Breast epithelium (tissue), 4 donors: ENCODE measurements around the gene PIGU. TPM values are rescaled to one million over a fixed set of nuclear protein-coding genes. Genes with fewer than 3 reads are reported as not detected.

ENCODE experiments used
- DNase-seq, 2 donors: peaks; one replicate each; pipeline ENCODE4 v3.0.0-alpha.2; 2019; ENCODE audit warnings: low spot score in 2 of 2
- H3K27ac ChIP-seq, 2 donors: fragments of 200-600 bp; sonication (generic) in 1 of 2; one replicate each; pipeline ENCODE4 v1.5.1; 2016 to 2019; ENCODE audit warnings: mild to moderate bottlenecking in 1 of 2
- H3K27me3 ChIP-seq, 2 donors: fragments of 200-600 bp; sonication (generic) in 1 of 2; one replicate each; pipeline versions ENCODE4 v1.5.1 to v1.6.0; 2017 to 2019; ENCODE audit warnings: control low read depth in 1 of 2, mild to moderate bottlenecking in 1 of 2
- H3K36me3 ChIP-seq: fragments of 200-600 bp; one replicate; pipeline ENCODE4 v1.5.1; 2019
- H3K4me1 ChIP-seq, 2 donors: fragments of 200-600 bp; sonication (generic); one replicate each; pipeline ENCODE4 v1.5.1; 2016 to 2019; ENCODE audit warnings: control low read depth in 1 of 2
- H3K4me3 ChIP-seq, 3 donors: fragments of 200-600 bp; sonication (generic); 1 replicate in 2 of 3; 2 replicates in 1 of 3; pipeline ENCODE4 v1.5.1; 2016 to 2019; ENCODE audit warnings: mild to moderate bottlenecking in 3 of 3, moderate library complexity in 2 of 3
- H3K9me3 ChIP-seq, 2 donors: fragments of 200-600 bp; sonication (generic) in 1 of 2; one replicate each; pipeline ENCODE4 v1.5.1; 2016 to 2019; ENCODE audit warnings: control low read depth in 1 of 2
- CTCF ChIP-seq, 3 donors: fragments of 450-650 bp; IDR thresholded peaks; one replicate each; pipeline ENCODE4 v1.5.1; 2016 to 2017; ENCODE audit warnings: antibody characterized with exemption in 3 of 3, mild to moderate bottlenecking in 3 of 3, moderate library complexity in 3 of 3
- POLR2A ChIP-seq: fragments of 450-650 bp; IDR thresholded peaks from one replicate; pipeline ENCODE4 v1.6.1; 2016; ENCODE audit warnings: antibody characterized with exemption, mild to moderate bottlenecking, moderate library complexity
- POLR2AphosphoS5 ChIP-seq, 3 donors: sonication (generic); formaldehyde crosslinking; IDR thresholded peaks; one replicate each; pipeline ENCODE4 v1.6.1; 2017; ENCODE audit warnings: antibody characterized with exemption in 3 of 3
- intact Hi-C: fragments of 100-400 bp; cut with DNase I; formaldehyde crosslinking; loops from one replicate; pipeline ENCODE4 v1.15.1; 2023; ENCODE audit warnings: low total_unique reads
- total RNA-seq, 3 donors: library from RNA; depleted of rRNA; stranded (reverse); fragments of >200 nt; gene quantifications; one replicate each; pipeline ENCODE4 v1.1.0, GENCODE V29; 2016

The PIGU gene
- total RNA-seq, 3 donors from 2014 or later: 7.4 to 16.1 (median 15.8) TPM

DNA sequence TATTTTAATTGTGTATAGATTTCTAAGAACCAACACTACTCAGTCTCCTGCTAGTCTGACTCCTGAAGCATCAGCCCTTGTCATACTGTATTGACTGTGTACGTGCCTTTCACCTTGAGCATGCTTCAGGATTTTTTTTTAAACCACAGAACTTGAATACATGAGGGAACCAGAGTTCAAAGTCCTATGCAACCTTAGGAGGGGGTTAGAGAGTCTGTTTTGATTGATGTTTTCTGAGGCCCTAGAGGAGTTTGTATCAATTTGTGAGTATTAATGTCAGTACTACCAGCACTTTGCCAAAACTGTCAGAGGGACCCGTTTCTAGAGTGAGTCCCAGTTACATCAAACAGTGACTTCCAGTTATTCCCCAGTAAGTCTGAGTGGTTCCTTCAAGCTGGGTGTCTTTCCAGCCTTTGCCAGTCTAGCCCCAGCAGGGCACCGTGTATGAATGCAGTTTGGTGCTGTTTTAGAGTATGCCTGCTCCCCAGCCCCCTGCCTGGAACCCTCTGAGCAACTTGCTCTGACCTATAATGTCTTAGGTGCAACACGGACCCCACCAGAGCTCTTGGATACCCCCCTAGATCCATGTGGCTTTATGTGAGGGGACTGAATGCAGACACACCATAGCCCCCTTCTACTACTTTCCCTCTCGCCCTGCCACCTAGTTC lies 35.8 kb upstream of the PIGU start:
- Histone ChIP-seq H3K36me3 (peaks cover 5% of the 10 kb centered on the region), H3K27ac (no peak overlapping the region), H3K9me3 (no peaks in the 10 kb centered on the region), H3K27me3 (no peaks in the 10 kb centered on the region), H3K4me3 (no peak overlapping the region), H3K4me1 (no peaks in the 10 kb centered on the region)
- DNase-seq: no peak
- intact Hi-C loops: no loop called here
- TF ChIP-seq POLR2A: no peak
- no peak for TF ChIP-seq CTCF (IDR thresholded peaks at IDR 0.05)
- TF ChIP-seq POLR2AphosphoS5 (IDR thresholded peaks at IDR 0.05): no peak

GRCh38 chr20:34711813-34712430 lies 35.0 kb upstream of the PIGU start:
- Histone ChIP-seq H3K4me3 (no peak overlapping the region), H3K9me3 (no peaks in the 10 kb centered on the region), H3K27ac (no peak overlapping the region), H3K4me1 (no peaks in the 10 kb centered on the region), H3K27me3 (no peaks in the 10 kb centered on the region), H3K36me3 (peaks cover 5% of the 10 kb centered on the region)
- DNase-seq: no peak
- TF ChIP-seq POLR2A: no peak
- TF ChIP-seq POLR2AphosphoS5 (IDR thresholded peaks at IDR 0.05): no peak
- TF ChIP-seq CTCF (IDR thresholded peaks at IDR 0.05): no peak
- intact Hi-C loops: no loop called here

GRCh38 chr20:34710861-34711574 lies 34.1 kb upstream of the PIGU start:
- no peak for TF ChIP-seq POLR2AphosphoS5 (IDR thresholded peaks at IDR 0.05)
- no peak for TF ChIP-seq POLR2A
- no peak for TF ChIP-seq CTCF (IDR thresholded peaks at IDR 0.05)
- no peaks in the 10 kb centered on the region for H3K4me1 ChIP-seq

DNA sequence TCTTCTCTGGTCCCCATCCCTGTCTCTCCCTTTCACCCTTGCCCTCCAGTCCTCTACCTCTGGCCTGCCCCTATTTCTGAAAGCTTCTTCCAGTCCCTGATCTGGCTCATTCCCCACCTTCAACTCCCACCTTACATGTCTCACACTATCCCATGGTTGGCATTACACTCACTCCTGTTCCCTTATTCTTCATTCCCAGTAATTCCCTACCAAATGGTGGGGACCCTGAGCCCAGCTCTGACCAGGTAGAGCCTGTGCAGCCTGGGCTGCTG lies 33.6 kb upstream of the PIGU start:
- no peak for TF ChIP-seq POLR2AphosphoS5 (IDR thresholded peaks at IDR 0.05)
- no peak for TF ChIP-seq CTCF (IDR thresholded peaks at IDR 0.05)
- TF ChIP-seq POLR2A: no peak
- peaks cover 5% of the 10 kb centered on the region for H3K36me3 ChIP-seq
- H3K4me3 ChIP-seq: peak overlapping the region in 2 of 3 donors; percentile 77 to 92
- H3K27me3 ChIP-seq: no peaks in the 10 kb centered on the region
- no peak for DNase-seq
- intact Hi-C loops: no loop called here
- H3K27ac ChIP-seq: peak overlapping the region in 1 of 2 donors; percentile 92
- H3K9me3 ChIP-seq: no peaks in the 10 kb centered on the region
- no peaks in the 10 kb centered on the region for H3K4me1 ChIP-seq

More at GRCh38 chr20:34710861-34711574, 34.1 kb upstream of the PIGU start:
- H3K36me3 ChIP-seq: peaks cover 5% of the 10 kb centered on the region
- intact Hi-C loops: no loop called here
- H3K4me3 ChIP-seq: no peak overlapping the region
- no peak for DNase-seq
- no peak overlapping the region for H3K27ac ChIP-seq
- H3K9me3 ChIP-seq: no peaks in the 10 kb centered on the region
- no peaks in the 10 kb centered on the region for H3K27me3 ChIP-seq
